ENCODE measurements around the gene ANO2. TPM values are rescaled to one million over a fixed set of nuclear protein-coding genes. Genes with fewer than 3 reads are reported as not detected.

Gene ANO2
- total RNA-seq, 3 donors from 2014 or later (not counting 1 experiment from before 2014, with no cell fraction given), result not detected

GRCh38 chr12:5561846-5562245 lies 383.2 kb downstream of the ANO2 start:
- intact Hi-C loops (cut with micrococcal nuclease), result no loop called here
- no peaks in the 10 kb centered on the region for H3K4me1 Mint-ChIP-seq
- TF ChIP-seq CTCF (IDR thresholded peaks at IDR 0.05), result no peak
- H3K27me3 ChIP-seq (ENCODE audit: control insufficient read depth, insufficient read depth, low read length), result no peaks in the 10 kb centered on the region
- H3K27me3 Mint-ChIP-seq (ENCODE audit: low read depth in 2 of 2), result peaks cover 0 to 9% of the 10 kb centered on the region in 2 donors
- H3K9me3 ChIP-seq (ENCODE audit: control insufficient read depth, insufficient read depth, low read length), result no peaks in the 10 kb centered on the region
- no peaks in the 10 kb centered on the region for H3K9me3 Mint-ChIP-seq
- no peaks in the 10 kb centered on the region for H3K36me3 ChIP-seq (ENCODE audit: control insufficient read depth, insufficient read depth, low read length)
- DNase-seq, result no peak
- H3K4me3 ChIP-seq (ENCODE audit: low read length), result no peak overlapping the region
- WGBS (ENCODE audit: insufficient coverage), result 94% methylated on average over 5 of the region's 6 CpGs
- H3K27ac ChIP-seq (ENCODE audit: low read length), result no peak overlapping the region
- H3K36me3 Mint-ChIP-seq, result no peaks in the 10 kb centered on the region
- H3K27ac Mint-ChIP-seq, result no peak overlapping the region
- no peak for ATAC-seq
- no peak overlapping the region for H3K4me3 Mint-ChIP-seq
- no peaks in the 10 kb centered on the region for H3K4me1 ChIP-seq (ENCODE audit: control insufficient read depth, insufficient read depth, low read length)

DNA sequence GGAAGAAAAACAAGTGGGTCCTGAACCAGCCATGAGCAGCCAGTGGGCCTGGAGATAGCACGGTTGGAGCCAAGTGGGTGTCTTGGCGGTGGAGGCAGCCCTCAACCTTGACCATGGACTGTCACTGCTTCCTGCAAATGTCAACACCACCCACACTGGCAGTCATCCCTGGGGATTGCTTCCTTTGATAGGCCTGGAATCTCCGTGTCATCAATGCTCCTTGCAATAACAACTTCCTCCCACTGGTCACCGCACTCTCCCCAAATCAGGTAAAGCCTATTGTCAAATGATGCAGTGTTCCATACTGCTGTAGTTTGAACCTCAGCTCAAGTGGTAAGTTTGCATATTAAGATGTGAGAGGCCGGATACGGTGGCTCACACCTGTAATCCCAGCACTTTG lies 384.0 kb downstream of the ANO2 start:
- TF ChIP-seq CTCF (IDR thresholded peaks at IDR 0.05), result no peak
- no peaks in the 10 kb centered on the region for H3K36me3 ChIP-seq (ENCODE audit: control insufficient read depth, insufficient read depth, low read length)
- ATAC-seq (no peak), DNase-seq (no peak)
- no peaks in the 10 kb centered on the region for H3K4me1 ChIP-seq (ENCODE audit: control insufficient read depth, insufficient read depth, low read length)
- no peaks in the 10 kb centered on the region for H3K27me3 ChIP-seq (ENCODE audit: control insufficient read depth, insufficient read depth, low read length)
- H3K4me3 ChIP-seq (ENCODE audit: low read length), result no peak overlapping the region
- 70% methylated on average over 6 of the region's 6 CpGs for WGBS (ENCODE audit: insufficient coverage)
- Mint-ChIP-seq H3K4me1 (no peaks in the 10 kb centered on the region), H3K27ac (no peak overlapping the region), H3K27me3 (ENCODE audit: low read depth in 2 of 2) (peaks cover 0 to under 1% of the 10 kb centered on the region in 2 donors), H3K36me3 (no peaks in the 10 kb centered on the region), H3K4me3 (no peak overlapping the region), H3K9me3 (no peaks in the 10 kb centered on the region)
- H3K9me3 ChIP-seq (ENCODE audit: control insufficient read depth, insufficient read depth, low read length), result no peaks in the 10 kb centered on the region
- intact Hi-C loops (cut with micrococcal nuclease), result no loop called here
- H3K27ac ChIP-seq (ENCODE audit: low read length), result no peak overlapping the region

- no peaks in the 10 kb centered on the region for H3K4me1 ChIP-seq (ENCODE audit: control insufficient read depth, insufficient read depth, low read length)
- H3K27ac ChIP-seq (ENCODE audit: low read length), result no peak overlapping the region
- Mint-ChIP-seq H3K4me1 (no peaks in the 10 kb centered on the region), H3K36me3 (no peaks in the 10 kb centered on the region), H3K27ac (no peak overlapping the region), H3K9me3 (no peaks in the 10 kb centered on the region), H3K27me3 (ENCODE audit: low read depth in 2 of 2) (no peaks in the 10 kb centered on the region), H3K4me3 (no peak overlapping the region)
- TF ChIP-seq CTCF (IDR thresholded peaks at IDR 0.05), result no peak
- 79% methylated on average over 4 of the region's 4 CpGs for WGBS (ENCODE audit: insufficient coverage)
- no peak overlapping the region for H3K4me3 ChIP-seq (ENCODE audit: low read length)
- ATAC-seq, result no peak
- H3K9me3 ChIP-seq (ENCODE audit: control insufficient read depth, insufficient read depth, low read length), result no peaks in the 10 kb centered on the region
- no peaks in the 10 kb centered on the region for H3K27me3 ChIP-seq (ENCODE audit: control insufficient read depth, insufficient read depth, low read length)
- intact Hi-C loops (cut with micrococcal nuclease), result no loop called here
- H3K36me3 ChIP-seq (ENCODE audit: control insufficient read depth, insufficient read depth, low read length), result no peaks in the 10 kb centered on the region
- DNase-seq, result no peak
These were observed 384.8 kb downstream of the ANO2 start for GRCh38 chr12:5560265-5560664.

DNA sequence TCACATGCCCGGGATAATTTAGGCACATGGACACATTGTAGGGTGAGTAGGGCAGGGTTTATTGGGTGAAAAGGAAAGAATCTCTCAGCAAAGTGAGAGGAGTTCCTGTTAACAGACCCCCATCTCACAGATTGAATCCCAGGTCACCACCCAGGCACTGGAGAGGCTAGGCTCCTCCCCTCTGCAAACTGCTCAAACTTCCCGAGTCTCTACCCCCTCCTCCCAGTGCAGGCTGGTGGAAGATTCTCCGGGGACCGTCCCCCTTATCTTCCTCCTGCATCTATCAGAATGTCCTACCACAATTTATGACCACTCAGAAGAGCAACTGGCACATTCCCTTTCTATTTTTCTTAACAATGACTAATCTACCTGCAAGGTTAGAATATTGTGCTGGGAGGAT lies 387.2 kb downstream of the ANO2 start:
- H3K4me3 Mint-ChIP-seq, result no peak overlapping the region
- no peaks in the 10 kb centered on the region for H3K27me3 Mint-ChIP-seq (ENCODE audit: low read depth in 2 of 2)
- H3K27ac Mint-ChIP-seq, result no peak overlapping the region
- H3K4me1 Mint-ChIP-seq, result no peaks in the 10 kb centered on the region
- H3K27ac ChIP-seq (ENCODE audit: low read length), result no peak overlapping the region
- no peaks in the 10 kb centered on the region for H3K4me1 ChIP-seq (ENCODE audit: control insufficient read depth, insufficient read depth, low read length)
- intact Hi-C loops (cut with micrococcal nuclease), result no loop called here
- H3K9me3 Mint-ChIP-seq, result no peaks in the 10 kb centered on the region
- WGBS (ENCODE audit: insufficient coverage), result 4% methylated on average over 3 of the region's 4 CpGs
- no peaks in the 10 kb centered on the region for H3K27me3 ChIP-seq (ENCODE audit: control insufficient read depth, insufficient read depth, low read length)
- ATAC-seq (no peak), DNase-seq (no peak)
- H3K36me3 Mint-ChIP-seq, result no peaks in the 10 kb centered on the region
- no peak overlapping the region for H3K4me3 ChIP-seq (ENCODE audit: low read length)
- no peaks in the 10 kb centered on the region for H3K36me3 ChIP-seq (ENCODE audit: control insufficient read depth, insufficient read depth, low read length)
- no peaks in the 10 kb centered on the region for H3K9me3 ChIP-seq (ENCODE audit: control insufficient read depth, insufficient read depth, low read length)
- no peak for TF ChIP-seq CTCF (IDR thresholded peaks at IDR 0.05)
